Keratinocyte (primary cell): ENCODE results near the gene RNF166. TPM values are rescaled to one million over a fixed set of nuclear protein-coding genes. Genes with fewer than 3 reads are reported as not detected.

Experiments used
- DNase-seq: peaks from one replicate; pipeline ENCODE4 v3.0.0-alpha.2; 2011; ENCODE audit warnings: low read depth, missing footprints, low spot score
- FAIRE-seq: peaks from 2 replicates; lab custom pipeline; 2011; peaks lifted over from hg19 to GRCh38; lab: Jason Lieb, UNC
- H2AFZ ChIP-seq: 2 replicates; pipeline ENCODE4 v1.6.0; 2012; ENCODE audit warnings: low read length, control low read depth, inconsistent platforms; ENCODE audit not compliant: control insufficient read depth
- H3K27ac ChIP-seq: 2 replicates; pipeline ENCODE4 v1.5.1; 2011; ENCODE audit warnings: low read length; ENCODE audit not compliant: control insufficient read depth, insufficient read depth
- H3K27me3 ChIP-seq: 3 replicates; pipeline ENCODE4 v1.6.0; 2011; ENCODE audit warnings: low read length; ENCODE audit not compliant: control insufficient read depth, insufficient read depth; ENCODE audit errors: extremely low read depth
- H3K36me3 ChIP-seq, 2 experiments: 2 replicates in 1 of 2; 3 replicates in 1 of 2; pipeline ENCODE4 v1.5.1; 2011; ENCODE audit warnings: low read length in 2 of 2, mild to moderate bottlenecking in 1 of 2; ENCODE audit not compliant: control insufficient read depth in 2 of 2, insufficient read depth in 2 of 2; ENCODE audit errors: extremely low read depth in 1 of 2
- H3K4me1 ChIP-seq: 3 replicates; pipeline ENCODE4 v1.5.1; 2011; ENCODE audit warnings: low read length; ENCODE audit not compliant: control insufficient read depth, insufficient read depth; ENCODE audit errors: extremely low read depth
- H3K4me2 ChIP-seq: 3 replicates; pipeline ENCODE4 v1.6.0; 2011; ENCODE audit warnings: low read depth, low read length; ENCODE audit not compliant: control insufficient read depth, insufficient read depth; ENCODE audit errors: extremely low read depth
- H3K4me3 ChIP-seq, 3 experiments: fragments of 200-600 bp in 1 of 3; sonication (generic) in 1 of 3; 2 replicates in 2 of 3; 3 replicates in 1 of 3; pipeline ENCODE4 v1.5.1; 2011 to 2016; ENCODE audit warnings: low read length in 3 of 3, mild to moderate bottlenecking in 3 of 3, control low read depth in 2 of 3, inconsistent platforms in 1 of 3, low read depth in 1 of 3, mixed read lengths in 1 of 3, mixed run types in 1 of 3, moderate library complexity in 1 of 3; ENCODE audit not compliant: control insufficient read depth in 2 of 3, insufficient read depth in 2 of 3; ENCODE audit errors: extremely low read depth in 1 of 3
- H3K79me2 ChIP-seq: 2 replicates; pipeline ENCODE4 v1.6.0; 2012; ENCODE audit warnings: low read length; ENCODE audit not compliant: control insufficient read depth, insufficient read depth
- H3K9ac ChIP-seq: 3 replicates; pipeline ENCODE4 v1.6.0; 2011; ENCODE audit warnings: low read length; ENCODE audit not compliant: control insufficient read depth, insufficient read depth; ENCODE audit errors: extremely low read depth
- H3K9me1 ChIP-seq: 3 replicates; pipeline ENCODE4 v1.6.0; 2011; ENCODE audit warnings: low read length; ENCODE audit not compliant: control insufficient read depth, insufficient read depth; ENCODE audit errors: extremely low read depth
- H3K9me3 ChIP-seq: 2 replicates; pipeline ENCODE4 v1.5.1; 2012; ENCODE audit warnings: low read depth, low read length; ENCODE audit not compliant: control insufficient read depth
- H4K20me1 ChIP-seq: 3 replicates; pipeline ENCODE4 v1.6.0; 2011; ENCODE audit warnings: low read length; ENCODE audit not compliant: control insufficient read depth, insufficient read depth; ENCODE audit errors: extremely low read depth
- EZH2 ChIP-seq: IDR thresholded peaks from one replicate; pipeline ENCODE4 v1.6.1; 2012; ENCODE audit warnings: inconsistent platforms, mild to moderate bottlenecking, low read length, moderate library complexity
- dilution Hi-C: fragments of 300-500 bp; cut with MboI; formaldehyde crosslinking; loops from one replicate; pipeline ENCODE4 v1.7.0; 2020; ENCODE audit warnings: low sequenced_read_pairs; ENCODE audit not compliant: extremely low pct_ligation_motif_present
- polyA plus RNA-seq, 5 experiments: library from polyadenylated mRNA; depleted of rRNA in 3 of 5; stranded (reverse) in 3 of 5; stranded (forward) in 1 of 5; unstranded in 1 of 5; fragments of >200 nt; gene quantifications; 1 replicate in 1 of 5; 2 replicates in 3 of 5; 3 replicates in 1 of 5; pipeline versions ENCODE4 v1.2.1 to v1.2.3, GENCODE V29; 2011 to 2012; ENCODE audit warnings: missing spikeins in 2 of 5, low read depth in 1 of 5, low replicate concordance in 1 of 5
- TF ChIP-seq, protein P1 (sequence below), 3 experiments: IDR thresholded peaks in 1 of 3; conservative IDR thresholded peaks in 1 of 3; optimal IDR thresholded peaks in 1 of 3; 2 replicates in 2 of 3; 3 replicates in 1 of 3; pipeline versions ENCODE3 to v1.5.1; 2011; ENCODE audit warnings: low read length in 3 of 3, mild to moderate bottlenecking in 3 of 3, moderate library complexity in 2 of 3, control low read depth in 1 of 3, inconsistent platforms in 1 of 3; ENCODE audit not compliant: insufficient read depth in 2 of 3; ENCODE audit errors: extremely low read depth in 1 of 3

Gene RNF166
- polyA plus RNA-seq, 1 donor (not counting 4 experiments of a cell fraction or from before 2014, with no cell fraction given): 3.4 TPM

DNA sequence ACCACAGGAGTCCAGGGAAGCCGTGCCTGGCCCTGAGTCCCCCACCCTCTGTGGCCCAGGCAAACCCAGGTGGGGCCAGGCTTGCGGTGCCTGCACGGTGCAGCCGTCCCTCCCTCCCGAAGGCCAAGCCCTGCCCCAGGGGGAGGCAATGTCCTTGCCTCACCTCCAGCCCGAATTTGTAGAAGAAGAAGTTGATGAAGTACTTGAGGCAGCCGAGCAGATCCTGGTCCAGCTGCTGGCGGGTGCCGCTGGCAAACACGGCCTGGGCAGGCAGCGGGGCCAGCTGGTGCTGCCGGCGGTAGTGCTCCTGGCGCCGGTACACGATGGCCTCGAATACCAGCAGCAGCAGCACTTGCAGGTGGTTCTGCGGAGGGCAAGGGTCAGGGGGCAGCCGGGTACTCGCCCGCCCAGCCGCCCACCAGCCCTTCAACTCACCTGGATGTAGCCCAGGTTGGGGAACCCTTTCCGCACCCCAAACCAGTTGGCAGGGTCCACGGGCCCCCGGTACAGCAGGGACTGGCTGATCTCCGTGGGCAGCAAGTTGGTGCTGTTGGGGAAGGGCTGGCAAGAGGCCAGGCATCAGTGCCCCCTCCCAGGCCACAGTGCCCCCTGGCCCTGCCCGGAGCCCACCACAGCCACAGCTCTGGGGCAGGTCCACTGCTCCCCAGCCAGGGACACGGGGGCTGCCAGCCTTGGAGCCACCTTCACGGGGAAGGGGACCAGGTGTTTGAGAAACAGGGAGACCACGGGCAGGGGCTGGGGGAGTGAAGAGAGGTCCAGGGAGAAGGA is 26.2 kb upstream of the RNF166 start:
- Histone ChIP-seq H2AFZ (no peak overlapping the region), H3K36me3 (peaks cover 34 to 45% of the 10 kb centered on the region in 2 experiments), H3K4me2 (no peak overlapping the region), H3K27me3 (no peaks in the 10 kb centered on the region), H3K4me3 (no peak overlapping the region), H3K79me2 (no peaks in the 10 kb centered on the region), H3K9ac (no peak overlapping the region), H3K9me1 (no peaks in the 10 kb centered on the region), H3K4me1 (no peaks in the 10 kb centered on the region), H3K27ac (no peak overlapping the region), H3K9me3 (no peaks in the 10 kb centered on the region), H4K20me1 (peaks cover 3% of the 10 kb centered on the region)
- DNase-seq: no peak
- no peak for TF ChIP-seq EZH2
- TF ChIP-seq, protein P1, sequence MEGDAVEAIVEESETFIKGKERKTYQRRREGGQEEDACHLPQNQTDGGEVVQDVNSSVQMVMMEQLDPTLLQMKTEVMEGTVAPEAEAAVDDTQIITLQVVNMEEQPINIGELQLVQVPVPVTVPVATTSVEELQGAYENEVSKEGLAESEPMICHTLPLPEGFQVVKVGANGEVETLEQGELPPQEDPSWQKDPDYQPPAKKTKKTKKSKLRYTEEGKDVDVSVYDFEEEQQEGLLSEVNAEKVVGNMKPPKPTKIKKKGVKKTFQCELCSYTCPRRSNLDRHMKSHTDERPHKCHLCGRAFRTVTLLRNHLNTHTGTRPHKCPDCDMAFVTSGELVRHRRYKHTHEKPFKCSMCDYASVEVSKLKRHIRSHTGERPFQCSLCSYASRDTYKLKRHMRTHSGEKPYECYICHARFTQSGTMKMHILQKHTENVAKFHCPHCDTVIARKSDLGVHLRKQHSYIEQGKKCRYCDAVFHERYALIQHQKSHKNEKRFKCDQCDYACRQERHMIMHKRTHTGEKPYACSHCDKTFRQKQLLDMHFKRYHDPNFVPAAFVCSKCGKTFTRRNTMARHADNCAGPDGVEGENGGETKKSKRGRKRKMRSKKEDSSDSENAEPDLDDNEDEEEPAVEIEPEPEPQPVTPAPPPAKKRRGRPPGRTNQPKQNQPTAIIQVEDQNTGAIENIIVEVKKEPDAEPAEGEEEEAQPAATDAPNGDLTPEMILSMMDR (optimal IDR thresholded peaks at IDR 0.05 in 1 of 3, IDR thresholded peaks at IDR 0.05 in 1 of 3, conservative IDR thresholded peaks at IDR 0.05 in 1 of 3; ENCODE audit: extremely low read depth in 1 of 3, insufficient read depth in 2 of 3, low read length in 3 of 3): no peak
- no peak for FAIRE-seq
- dilution Hi-C loops: no loop called here

DNA sequence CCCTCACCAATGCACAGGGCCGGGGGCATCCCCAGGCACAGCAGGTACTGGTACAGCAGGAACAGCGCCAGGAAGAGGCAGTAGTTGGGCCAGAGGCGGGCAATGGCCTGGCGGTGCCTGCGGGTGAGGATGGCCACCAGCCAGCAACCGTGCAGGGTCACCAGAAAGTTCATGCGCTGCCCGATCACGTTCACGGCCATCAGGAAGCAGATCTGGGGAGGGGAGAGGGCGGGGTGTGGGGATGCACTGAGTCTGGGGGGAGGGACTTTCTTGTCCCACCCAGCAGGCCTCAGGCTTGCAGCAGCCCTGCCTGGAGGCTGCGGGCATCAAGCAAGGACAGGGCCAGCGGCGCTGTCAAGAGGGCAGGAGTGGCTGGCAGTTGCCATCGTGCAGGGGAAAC is 25.5 kb upstream of the RNF166 start:
- H3K4me2 ChIP-seq: no peak overlapping the region
- H2AFZ ChIP-seq: no peak overlapping the region
- H3K9me3 ChIP-seq: no peaks in the 10 kb centered on the region
- no peaks in the 10 kb centered on the region for H3K27me3 ChIP-seq
- peaks cover 3% of the 10 kb centered on the region for H4K20me1 ChIP-seq
- no peaks in the 10 kb centered on the region for H3K79me2 ChIP-seq
- dilution Hi-C loops: no loop called here
- H3K36me3 ChIP-seq: peaks cover 34 to 43% of the 10 kb centered on the region in 2 experiments
- no peak overlapping the region for H3K27ac ChIP-seq
- no peak for FAIRE-seq
- H3K9me1 ChIP-seq: no peaks in the 10 kb centered on the region
- no peaks in the 10 kb centered on the region for H3K4me1 ChIP-seq
- TF ChIP-seq, protein P1 (optimal IDR thresholded peaks at IDR 0.05 in 1 of 3, IDR thresholded peaks at IDR 0.05 in 1 of 3, conservative IDR thresholded peaks at IDR 0.05 in 1 of 3; ENCODE audit: extremely low read depth in 1 of 3, insufficient read depth in 2 of 3, low read length in 3 of 3): no peak
- TF ChIP-seq EZH2: no peak
- DNase-seq: no peak
- no peak overlapping the region for H3K9ac ChIP-seq
- H3K4me3 ChIP-seq: no peak overlapping the region
